Prostate gland (tissue), 2 donors: ENCODE results near the gene KRT80. TPM values are rescaled to one million over a fixed set of nuclear protein-coding genes. Genes with fewer than 3 reads are reported as not detected.

Experiments
- DNase-seq: peaks from one replicate; pipeline ENCODE4 v3.0.0-alpha.2; 2019; ENCODE audit warnings: low spot score
- H3K27ac ChIP-seq, 2 donors: fragments of 200-600 bp; sonication (generic); 2 replicates each; pipeline ENCODE4 v1.5.1; 2017 to 2019
- H3K27me3 ChIP-seq: fragments of 200-600 bp; sonication (generic); replicated peaks from 2 replicates; pipeline ENCODE4 v1.5.1; 2019; ENCODE audit not compliant: insufficient read depth
- H3K36me3 ChIP-seq, 2 donors: fragments of 200-600 bp; sonication (generic); 1 replicate in 1 of 2; 2 replicates in 1 of 2; pipeline versions ENCODE4 v1.5.1 to v1.8.1; 2017 to 2019
- H3K4me1 ChIP-seq: fragments of 200-600 bp; sonication (generic); replicated peaks from 2 replicates; pipeline ENCODE4 v1.5.1; 2019
- H3K4me3 ChIP-seq, 2 donors: fragments of 200-600 bp; sonication (generic); 2 replicates each; pipeline ENCODE4 v1.5.1; 2017 to 2019
- H3K9me3 ChIP-seq: fragments of 200-600 bp; sonication (generic); 2 replicates; pipeline ENCODE4 v1.5.1; 2017
- CTCF ChIP-seq, 4 experiments: fragments of 200-600 bp in 2 of 4; fragments of 450-650 bp in 2 of 4; sonication (generic) in 2 of 4; IDR thresholded peaks; 1 replicate in 3 of 4; 2 replicates in 1 of 4; pipeline ENCODE4 v1.5.1; 2016 to 2019; ENCODE audit warnings: antibody characterized with exemption in 4 of 4, mild to moderate bottlenecking in 2 of 4, moderate library complexity in 2 of 4
- POLR2A ChIP-seq: fragments of 450-650 bp; IDR thresholded peaks from one replicate; pipeline ENCODE4 v1.6.1; 2016; ENCODE audit warnings: antibody characterized with exemption, mild to moderate bottlenecking
- POLR2AphosphoS5 ChIP-seq: sonication (generic); formaldehyde crosslinking; IDR thresholded peaks from one replicate; pipeline ENCODE4 v1.6.1; 2017; ENCODE audit warnings: antibody characterized with exemption
- WGBS: methylation state at CpG from one replicate; pipeline ENCODE4 v1.1.5; 2018; 5-methylcytosine and 5-hydroxymethylcytosine counted together
- intact Hi-C: fragments of 100-400 bp; cut with DNase I; formaldehyde crosslinking; loops from one replicate; pipeline ENCODE4 v1.14.2; 2022
- total RNA-seq, 2 donors: library from RNA; depleted of rRNA; stranded (reverse); fragments of >200 nt; gene quantifications; one replicate each; pipeline ENCODE4 v1.1.0, GENCODE V29; 2016

Gene KRT80
- total RNA-seq, 2 donors from 2014 or later = 1.9 to 3.7 TPM

- Histone ChIP-seq H3K9me3 (no peaks in the 10 kb centered on the region), H3K4me1 (no peaks in the 10 kb centered on the region), H3K27ac (no peak overlapping the region), H3K4me3 (no peak overlapping the region), H3K36me3 (no peaks in the 10 kb centered on the region), H3K27me3 (no peaks in the 10 kb centered on the region)
- intact Hi-C loops = loop anchor here (2.0 to 10.0 kb wide), 6 partner anchors 120 to 828 kb away; no protein-coding TSS in a partner anchor
- peak; percentile 51 for TF ChIP-seq POLR2AphosphoS5
- peak; percentile 91 to 98 (median 94) for TF ChIP-seq CTCF (IDR thresholded peaks at IDR 0.05)
- no peak for TF ChIP-seq POLR2A
- 43% methylated on average over 15 of the region's 15 CpGs for WGBS
- DNase-seq = peak; percentile 77
These were observed 34.9 kb downstream of the KRT80 start for GRCh38 chr12:52156757-52157565.

GRCh38 chr12:52156311-52156710 is 35.5 kb downstream of the KRT80 start:
- H3K27ac ChIP-seq = no peak overlapping the region
- H3K27me3 ChIP-seq = no peaks in the 10 kb centered on the region
- 82% methylated on average over 4 of the region's 4 CpGs for WGBS
- H3K9me3 ChIP-seq = no peaks in the 10 kb centered on the region
- intact Hi-C loops = loop anchor here (2.0 to 10.0 kb wide), 6 partner anchors 121 to 828 kb away; no protein-coding TSS in a partner anchor
- no peak for DNase-seq
- no peak overlapping the region for H3K4me3 ChIP-seq
- TF ChIP-seq POLR2AphosphoS5 (no peak), CTCF (IDR thresholded peaks at IDR 0.05) (no peak), POLR2A (no peak)
- H3K36me3 ChIP-seq = no peaks in the 10 kb centered on the region
- no peaks in the 10 kb centered on the region for H3K4me1 ChIP-seq

GRCh38 chr12:52155048-52155868 is 36.6 kb downstream of the KRT80 start:
- Histone ChIP-seq H3K4me1 (no peaks in the 10 kb centered on the region), H3K36me3 (no peaks in the 10 kb centered on the region), H3K27ac (peak overlapping the region; percentile 54 to 55), H3K9me3 (no peaks in the 10 kb centered on the region), H3K4me3 (no peak overlapping the region), H3K27me3 (no peaks in the 10 kb centered on the region)
- intact Hi-C loops = loop anchor here (5.0 to 10.0 kb wide), 5 partner anchors 122 to 830 kb away; no protein-coding TSS in a partner anchor
- peak; percentile 62 for TF ChIP-seq POLR2AphosphoS5
- peak; percentile 46 for TF ChIP-seq POLR2A
- peak in 1 of 4 experiments; percentile 1 for TF ChIP-seq CTCF (IDR thresholded peaks at IDR 0.05)
- DNase-seq = peak; percentile 69
- 42% methylated on average over 8 of the region's 8 CpGs for WGBS

GRCh38 chr12:52152905-52153317 is 38.9 kb downstream of the KRT80 start:
- Histone ChIP-seq H3K4me1 (peaks cover 22% of the 10 kb centered on the region), H3K27ac (peak overlapping the region; percentile 92 to 96)

More at GRCh38 chr12:52152905-52153317, 38.9 kb downstream of the KRT80 start:
- Histone ChIP-seq H3K27me3 (no peaks in the 10 kb centered on the region), H3K4me3 (peak overlapping the region in 1 of 2 donors; percentile 20), H3K36me3 (no peaks in the 10 kb centered on the region), H3K9me3 (no peaks in the 10 kb centered on the region)
- WGBS = 80% methylated on average over 5 of the region's 5 CpGs
- intact Hi-C loops = loop anchor here (2.0 to 10.0 kb wide), 3 partner anchors 352 to 832 kb away; no protein-coding TSS in a partner anchor
- no peak for DNase-seq
- no peak for TF ChIP-seq POLR2AphosphoS5
- no peak for TF ChIP-seq CTCF (IDR thresholded peaks at IDR 0.05)
